ENCODE data around the gene LAMA3. TPM values are rescaled to one million over a fixed set of nuclear protein-coding genes. Genes with fewer than 3 reads are reported as not detected.

The LAMA3 gene
- polyA plus RNA-seq, 6 donors from 2014 or later: 0.07 to 0.45 TPM; not detected in 4

DNA sequence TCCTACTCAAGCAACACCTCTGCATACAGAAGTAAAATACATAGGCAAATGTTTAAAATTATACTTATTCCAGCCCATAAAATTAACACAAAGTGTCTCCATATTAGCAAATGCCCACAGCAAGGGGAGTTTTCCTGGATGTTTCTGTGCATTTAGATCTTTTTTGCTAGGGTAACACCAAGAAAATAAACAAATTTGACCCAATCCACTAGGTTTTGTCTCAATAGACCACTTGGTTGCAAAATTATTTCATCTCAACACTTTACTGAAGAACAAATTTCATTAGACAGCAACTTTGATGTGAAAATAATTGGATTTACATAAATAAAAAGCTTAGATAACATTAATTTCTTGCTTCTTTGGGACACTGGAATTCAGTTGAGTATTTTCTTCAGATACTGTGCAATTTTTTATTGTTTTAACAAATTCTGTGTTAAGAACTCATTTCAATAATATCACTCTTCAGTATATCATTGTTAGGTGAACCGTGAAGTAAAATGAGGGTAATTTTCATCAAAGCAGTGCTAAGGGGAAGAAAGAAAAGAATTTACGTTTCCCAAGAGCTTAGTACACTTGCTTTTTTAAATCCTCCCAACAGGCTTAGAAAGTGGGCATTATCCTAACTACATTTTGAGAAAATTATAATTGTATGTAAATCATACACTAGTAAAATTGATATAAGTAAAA lies 191.8 kb downstream of the LAMA3 start:
- Mint-ChIP-seq H3K4me1 (peaks cover 0 to 17% (median 11%) of the 10 kb centered on the region in 3 donors), H3K27ac (no peak overlapping the region), H3K36me3 (no peaks in the 10 kb centered on the region), H3K27me3 (peaks cover 0 to 15% (median 4%) of the 10 kb centered on the region in 3 donors), H3K9me3 (no peaks in the 10 kb centered on the region), H3K4me3 (no peak overlapping the region)
- DNase-seq (no peak), ATAC-seq (ENCODE audit: low read depth in 2 of 2) (no peak)

DNA sequence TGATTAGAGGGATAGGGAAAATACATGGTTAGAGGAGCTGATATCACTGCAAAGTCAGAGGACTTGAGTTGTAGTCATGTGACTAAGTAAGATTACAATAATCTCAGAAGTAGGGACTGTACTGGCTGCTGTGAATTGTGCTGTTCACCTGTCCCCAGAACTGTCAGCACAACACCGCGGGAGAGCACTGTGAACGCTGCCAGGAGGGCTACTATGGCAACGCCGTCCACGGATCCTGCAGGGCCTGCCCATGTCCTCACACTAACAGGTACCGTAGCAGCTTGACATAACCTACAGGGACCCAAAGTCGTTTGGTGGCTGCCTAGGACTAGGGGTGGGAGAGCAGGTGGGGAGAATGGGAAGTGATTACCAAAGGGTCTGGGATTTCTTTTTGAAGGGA lies 192.5 kb downstream of the LAMA3 start:
- Mint-ChIP-seq H3K9me3 (no peaks in the 10 kb centered on the region), H3K27ac (peak overlapping the region in 1 of 6 donors; percentile 91), H3K4me1 (peaks cover 3 to 17% (median 11%) of the 10 kb centered on the region in 3 donors), H3K4me3 (no peak overlapping the region), H3K27me3 (peaks cover 0 to 15% (median 4%) of the 10 kb centered on the region in 3 donors), H3K36me3 (no peaks in the 10 kb centered on the region)
- DNase-seq: no peak
- no peak for ATAC-seq (ENCODE audit: low read depth in 2 of 2)

DNA sequence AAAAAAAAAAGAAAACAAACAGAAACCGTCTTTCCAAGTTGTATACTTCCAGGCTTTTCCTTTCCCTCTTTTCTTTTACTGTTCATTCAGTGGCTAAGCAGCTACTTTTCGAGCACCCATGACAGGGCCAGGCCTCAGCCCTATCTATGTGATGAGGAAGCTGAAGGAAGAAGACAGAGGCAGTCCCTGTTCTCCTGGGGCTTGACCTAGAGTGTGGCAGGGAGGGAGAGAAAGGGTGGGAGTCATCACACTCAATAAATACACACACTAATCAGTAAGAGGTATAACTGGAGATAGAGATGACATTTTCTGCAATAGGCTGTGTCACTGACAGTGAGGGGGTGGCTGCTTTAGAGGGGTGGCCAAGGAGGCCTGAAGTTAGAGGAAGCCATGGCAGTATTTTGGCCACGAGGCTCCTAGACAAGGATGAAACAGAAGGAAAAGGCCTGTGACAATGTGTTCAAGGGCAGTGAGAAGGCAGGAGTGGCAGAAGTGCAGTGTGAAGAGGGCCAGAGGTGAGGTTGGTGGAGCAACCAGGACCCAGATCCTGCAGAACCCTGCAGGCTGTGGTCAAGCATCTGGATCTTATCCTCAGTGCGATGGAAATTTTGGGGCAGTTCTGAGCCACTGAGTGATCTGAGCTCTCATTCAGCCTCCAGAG lies 193.5 kb downstream of the LAMA3 start:
- no peak for ATAC-seq (ENCODE audit: low read depth in 2 of 2)
- peak overlapping the region in 1 of 6 donors; percentile 75 for H3K27ac Mint-ChIP-seq
- no peaks in the 10 kb centered on the region for H3K9me3 Mint-ChIP-seq
- no peak overlapping the region for H3K4me3 Mint-ChIP-seq
- no peak for DNase-seq
- peaks cover 3 to 17% (median 11%) of the 10 kb centered on the region in 3 donors for H3K4me1 Mint-ChIP-seq
- H3K27me3 Mint-ChIP-seq: peaks cover 0 to 15% (median 0%) of the 10 kb centered on the region in 3 donors
- H3K36me3 Mint-ChIP-seq: no peaks in the 10 kb centered on the region

DNA sequence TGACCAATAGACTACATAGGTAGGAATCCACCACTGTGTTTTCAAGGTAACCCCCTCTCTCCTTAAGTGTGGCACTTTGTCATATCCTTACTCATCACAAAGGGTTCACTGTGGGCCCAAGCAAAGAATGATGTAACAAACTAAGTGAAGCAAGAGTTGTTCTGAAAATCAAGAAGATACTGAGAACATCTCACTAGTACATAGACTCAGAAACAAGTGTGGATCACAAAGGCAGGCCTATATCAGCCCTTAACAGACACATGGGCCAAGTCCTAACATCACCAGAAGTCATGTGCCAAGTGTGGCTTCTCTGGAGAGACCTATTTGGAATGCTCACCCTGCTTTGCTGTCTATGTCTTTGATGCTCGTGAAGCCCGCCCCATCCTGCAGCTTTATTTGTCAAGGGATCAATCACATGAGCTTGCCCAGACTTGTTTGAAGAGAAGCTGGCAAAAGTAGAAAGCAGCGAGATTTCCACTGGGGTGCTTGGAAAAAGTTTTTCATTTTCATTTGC lies 194.1 kb downstream of the LAMA3 start:
- Mint-ChIP-seq H3K36me3 (no peaks in the 10 kb centered on the region), H3K4me1 (peaks cover 3 to 17% (median 11%) of the 10 kb centered on the region in 3 donors), H3K4me3 (peak overlapping the region in 1 of 8 donors; percentile 38), H3K9me3 (no peaks in the 10 kb centered on the region), H3K27me3 (peaks cover 0 to 15% (median 0%) of the 10 kb centered on the region in 3 donors), H3K27ac (no peak overlapping the region)
- DNase-seq (no peak), ATAC-seq (ENCODE audit: low read depth in 2 of 2) (no peak)

DNA sequence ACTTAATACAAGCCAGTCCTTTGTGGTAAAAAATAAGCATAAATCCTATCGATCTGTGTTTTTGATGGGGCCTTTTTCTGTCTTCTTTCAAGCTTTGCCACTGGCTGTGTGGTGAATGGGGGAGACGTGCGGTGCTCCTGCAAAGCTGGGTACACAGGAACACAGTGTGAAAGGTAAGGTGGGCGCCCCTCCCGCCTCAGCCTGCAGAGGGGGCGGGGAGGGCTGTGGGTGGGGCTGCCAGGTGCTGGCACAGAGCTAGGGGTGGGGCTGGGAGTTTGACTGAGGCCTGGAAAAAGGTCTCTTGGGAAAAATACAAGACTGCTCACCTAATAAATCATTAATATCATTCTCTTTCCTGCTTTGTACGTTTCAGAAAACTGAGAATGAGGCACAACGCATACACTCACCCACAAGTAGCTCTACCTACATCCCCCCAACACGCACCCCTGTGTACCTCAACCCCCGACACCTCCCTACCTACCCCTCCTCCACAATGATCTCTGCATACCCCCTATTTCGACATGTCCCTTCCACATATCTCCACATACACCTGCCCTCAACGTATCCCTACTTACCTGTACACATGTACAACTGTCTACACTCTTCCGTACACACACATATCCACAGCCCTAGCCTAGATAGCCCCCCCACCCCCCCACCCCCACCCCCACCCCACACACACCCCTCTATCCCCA lies 195.6 kb downstream of the LAMA3 start:
- no peaks in the 10 kb centered on the region for H3K36me3 Mint-ChIP-seq
- no peaks in the 10 kb centered on the region for H3K9me3 Mint-ChIP-seq
- DNase-seq: no peak
- peak overlapping the region in 1 of 6 donors; percentile 52 for H3K27ac Mint-ChIP-seq
- peaks cover 3 to 14% (median 11%) of the 10 kb centered on the region in 3 donors for H3K4me1 Mint-ChIP-seq
- no peak for ATAC-seq (ENCODE audit: low read depth in 2 of 2)
- H3K27me3 Mint-ChIP-seq: peaks cover 0 to 3% (median 0%) of the 10 kb centered on the region in 3 donors
- no peak overlapping the region for H3K4me3 Mint-ChIP-seq

DNA sequence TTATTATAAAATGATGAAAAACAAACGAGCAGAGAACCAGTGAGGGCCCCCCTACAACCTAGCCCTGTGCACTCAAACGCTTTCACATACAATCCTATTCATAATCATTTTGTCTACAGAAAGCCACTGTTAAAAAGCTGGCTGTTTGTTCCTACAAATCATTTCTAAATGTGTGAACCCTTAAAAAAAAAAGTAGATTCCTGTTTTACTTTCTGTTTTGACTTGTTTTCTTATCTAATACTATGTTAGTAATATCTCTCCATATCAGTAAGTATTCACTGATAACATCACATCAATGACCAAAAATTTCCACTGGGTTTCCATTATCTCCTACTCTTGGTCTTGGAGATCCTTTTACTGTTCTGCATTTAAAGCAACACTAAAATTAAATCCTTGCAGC lies 196.5 kb downstream of the LAMA3 start:
- no peak for DNase-seq
- Mint-ChIP-seq H3K36me3 (no peaks in the 10 kb centered on the region), H3K4me1 (peaks cover 3 to 14% (median 11%) of the 10 kb centered on the region in 3 donors), H3K27me3 (no peaks in the 10 kb centered on the region), H3K4me3 (no peak overlapping the region), H3K9me3 (no peaks in the 10 kb centered on the region), H3K27ac (peak overlapping the region in 1 of 6 donors; percentile 49)
- no peak for ATAC-seq (ENCODE audit: low read depth in 2 of 2)

DNA sequence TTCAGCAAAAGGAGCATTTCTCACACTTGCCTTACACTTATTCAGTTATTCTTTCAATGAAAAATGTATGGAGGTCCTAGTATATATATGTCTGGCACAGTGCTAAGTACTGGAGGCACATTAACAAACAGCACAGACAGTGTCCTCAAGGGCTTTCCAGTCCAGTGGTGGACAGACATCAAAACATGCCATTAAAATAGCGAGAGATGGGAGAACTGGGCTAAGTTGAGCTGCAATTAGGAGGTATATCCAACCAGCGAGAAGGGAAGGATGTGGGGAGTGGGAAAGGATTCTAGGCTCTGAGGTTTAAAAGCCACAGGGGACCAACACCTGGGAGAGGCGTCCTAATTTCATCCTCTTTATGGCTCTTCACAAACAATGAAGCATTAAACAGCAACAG lies 197.8 kb downstream of the LAMA3 start:
- H3K36me3 Mint-ChIP-seq: no peaks in the 10 kb centered on the region
- ATAC-seq (ENCODE audit: low read depth in 2 of 2) (no peak), DNase-seq (no peak)
- no peaks in the 10 kb centered on the region for H3K9me3 Mint-ChIP-seq
- H3K27me3 Mint-ChIP-seq: no peaks in the 10 kb centered on the region
- H3K4me3 Mint-ChIP-seq: peak overlapping the region in 1 of 8 donors; percentile 67
- no peak overlapping the region for H3K27ac Mint-ChIP-seq
- H3K4me1 Mint-ChIP-seq: peaks cover 3 to 11% (median 10%) of the 10 kb centered on the region in 3 donors

DNA sequence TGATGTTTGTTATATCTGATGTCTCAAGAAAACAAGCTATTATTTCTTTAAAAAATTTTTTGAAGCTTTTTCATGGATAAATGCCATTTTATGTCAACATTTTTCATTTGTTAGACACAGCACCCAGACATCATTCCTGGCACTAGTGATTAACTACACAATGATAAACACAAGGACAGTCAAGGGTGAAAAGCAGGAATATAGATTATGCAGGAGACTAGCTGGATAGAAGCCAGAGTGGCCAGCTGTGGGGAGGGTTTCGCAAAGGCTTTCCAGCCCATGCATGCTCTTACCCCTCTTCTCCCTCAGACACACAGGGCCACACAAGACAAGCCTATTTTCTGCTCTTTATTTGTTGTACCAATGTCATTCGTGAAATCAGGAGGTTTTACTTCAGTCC lies 198.2 kb downstream of the LAMA3 start:
- H3K4me3 Mint-ChIP-seq: no peak overlapping the region
- no peaks in the 10 kb centered on the region for H3K36me3 Mint-ChIP-seq
- ATAC-seq (ENCODE audit: low read depth in 2 of 2): no peak
- no peaks in the 10 kb centered on the region for H3K27me3 Mint-ChIP-seq
- peak overlapping the region in 1 of 6 donors; percentile 27 for H3K27ac Mint-ChIP-seq
- no peaks in the 10 kb centered on the region for H3K9me3 Mint-ChIP-seq
- H3K4me1 Mint-ChIP-seq: peaks cover 3 to 11% (median 10%) of the 10 kb centered on the region in 3 donors
- no peak for DNase-seq

DNA sequence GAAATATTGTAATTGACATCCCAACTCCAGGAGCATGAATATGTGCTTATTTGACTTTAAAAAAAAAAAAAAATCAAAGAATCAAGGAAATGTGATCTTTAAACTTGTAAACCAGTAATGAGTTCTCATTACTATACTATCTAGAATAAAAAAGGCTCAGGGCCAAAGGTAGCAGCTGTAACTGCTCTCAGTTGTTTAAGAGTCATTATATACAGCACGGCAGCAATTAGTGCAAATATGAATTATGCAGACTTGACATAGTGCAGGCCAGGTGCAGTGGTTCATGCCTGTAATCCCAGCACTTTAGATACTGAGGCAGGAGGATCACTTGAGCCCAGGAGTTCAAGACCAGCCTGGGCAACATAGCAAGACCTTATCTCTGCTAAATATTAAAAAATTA lies 199.6 kb downstream of the LAMA3 start:
- Mint-ChIP-seq H3K36me3 (no peaks in the 10 kb centered on the region), H3K27me3 (no peaks in the 10 kb centered on the region), H3K4me1 (peaks cover 3 to 11% (median 10%) of the 10 kb centered on the region in 3 donors)

DNA sequence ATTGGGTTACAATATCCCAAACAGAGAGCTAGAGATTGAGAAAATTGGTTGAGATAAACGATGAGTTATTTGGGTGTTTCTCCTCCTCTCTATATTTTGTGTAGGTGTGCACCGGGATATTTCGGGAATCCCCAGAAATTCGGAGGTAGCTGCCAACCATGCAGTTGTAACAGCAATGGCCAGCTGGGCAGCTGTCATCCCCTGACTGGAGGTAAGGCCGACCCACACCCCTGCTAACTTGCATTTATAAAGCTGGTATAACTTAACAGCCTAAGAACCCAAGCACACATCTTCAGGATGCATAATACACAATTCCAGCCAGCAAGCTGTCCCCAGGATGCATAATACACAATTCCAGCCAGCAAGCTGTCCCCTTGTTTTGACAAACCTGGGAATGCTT lies 200.7 kb downstream of the LAMA3 start:
- H3K4me3 Mint-ChIP-seq: no peak overlapping the region
- H3K4me1 Mint-ChIP-seq: peaks cover 3 to 9% (median 9%) of the 10 kb centered on the region in 3 donors
- no peaks in the 10 kb centered on the region for H3K36me3 Mint-ChIP-seq
- H3K9me3 Mint-ChIP-seq: no peaks in the 10 kb centered on the region
- H3K27ac Mint-ChIP-seq: no peak overlapping the region
- H3K27me3 Mint-ChIP-seq: no peaks in the 10 kb centered on the region
- no peak for DNase-seq
- no peak for ATAC-seq (ENCODE audit: low read depth in 2 of 2)

More for the DNA sequence above, 199.6 kb downstream of the LAMA3 start:
- Mint-ChIP-seq H3K27ac (no peak overlapping the region), H3K4me3 (no peak overlapping the region), H3K9me3 (no peaks in the 10 kb centered on the region)
- DNase-seq: no peak
- no peak for ATAC-seq (ENCODE audit: low read depth in 2 of 2)

DNA sequence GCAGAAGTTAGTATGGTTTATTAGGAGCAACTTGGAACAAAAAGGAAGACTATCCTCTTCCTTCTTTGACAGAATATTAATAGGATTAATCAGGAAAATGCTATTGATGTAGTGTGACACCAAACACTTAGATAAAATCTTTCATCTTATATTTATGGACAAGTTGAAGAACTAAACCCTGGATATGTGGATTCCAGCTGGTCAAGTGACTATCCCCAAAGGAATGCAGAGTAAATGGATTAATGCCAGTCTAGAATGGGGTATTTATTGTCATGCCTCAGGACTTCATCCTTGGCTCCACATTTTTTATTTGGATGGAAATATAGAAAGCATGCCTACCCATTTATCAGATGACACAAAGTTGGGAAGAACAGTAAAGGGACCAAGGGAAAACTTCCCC lies 201.3 kb downstream of the LAMA3 start:
- Mint-ChIP-seq H3K27ac (no peak overlapping the region), H3K36me3 (no peaks in the 10 kb centered on the region), H3K4me3 (no peak overlapping the region), H3K9me3 (no peaks in the 10 kb centered on the region), H3K27me3 (no peaks in the 10 kb centered on the region), H3K4me1 (peaks cover 3 to 5% (median 4%) of the 10 kb centered on the region in 3 donors)
- ATAC-seq (ENCODE audit: low read depth in 2 of 2): no peak
- DNase-seq: no peak

DNA sequence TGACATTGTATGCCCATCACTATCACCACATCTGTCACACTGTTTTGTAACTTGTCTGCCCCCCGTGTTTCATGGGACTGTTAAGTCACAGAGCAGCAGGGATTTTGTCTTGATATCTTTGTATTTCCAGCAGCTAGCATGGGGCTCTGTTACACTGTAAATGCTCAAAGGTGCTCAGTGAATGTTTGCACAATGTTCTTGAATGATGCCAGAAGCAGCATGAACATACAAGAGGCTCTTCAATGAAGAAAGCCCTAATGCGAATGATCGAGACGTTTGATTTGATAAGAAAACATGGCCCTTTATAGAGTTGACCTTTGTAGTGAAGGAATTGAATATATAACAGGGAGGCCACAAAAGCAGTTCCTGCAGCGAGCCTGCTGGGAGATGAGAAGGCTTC lies 204.4 kb downstream of the LAMA3 start:
- Mint-ChIP-seq H3K9me3 (no peaks in the 10 kb centered on the region), H3K4me3 (no peak overlapping the region), H3K27ac (no peak overlapping the region), H3K4me1 (peaks cover 0 to 4% (median 0%) of the 10 kb centered on the region in 3 donors), H3K27me3 (no peaks in the 10 kb centered on the region), H3K36me3 (no peaks in the 10 kb centered on the region)
- no peak for ATAC-seq (ENCODE audit: low read depth in 2 of 2)
- no peak for DNase-seq

DNA sequence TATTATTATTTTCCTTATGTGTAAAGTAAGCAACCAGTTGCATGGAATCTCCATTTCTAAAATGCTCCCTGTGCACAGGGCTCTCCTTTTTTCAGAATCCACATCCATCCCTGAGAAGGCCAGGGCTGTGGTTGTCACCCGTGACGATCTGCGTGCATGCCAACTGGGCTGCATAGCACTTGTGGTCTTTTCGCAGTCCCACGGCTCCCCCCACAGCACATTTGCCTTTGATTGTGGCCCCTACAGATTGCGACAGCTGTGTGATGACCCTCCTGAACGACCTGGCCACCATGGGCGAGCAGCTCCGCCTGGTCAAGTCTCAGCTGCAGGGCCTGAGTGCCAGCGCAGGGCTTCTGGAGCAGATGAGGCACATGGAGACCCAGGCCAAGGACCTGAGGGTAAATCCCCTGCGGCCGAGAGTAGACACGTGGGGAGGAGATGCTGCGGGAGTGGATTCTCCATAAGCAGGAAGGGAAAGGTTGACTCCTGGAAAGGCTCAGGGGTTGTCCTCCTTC lies 205.5 kb downstream of the LAMA3 start:
- Mint-ChIP-seq H3K27me3 (no peaks in the 10 kb centered on the region), H3K9me3 (no peaks in the 10 kb centered on the region), H3K36me3 (no peaks in the 10 kb centered on the region), H3K4me1 (no peaks in the 10 kb centered on the region), H3K4me3 (no peak overlapping the region), H3K27ac (no peak overlapping the region)
- ATAC-seq (ENCODE audit: low read depth in 2 of 2) (no peak), DNase-seq (no peak)
